NOMO-1 (cell line): Measurements from ENCODE around the gene PAX5.

ENCODE experiments used
- DNase-seq, 2 experiments: peaks; one replicate each; lab custom pipeline; 2025; ENCODE audit not compliant: unreplicated experiment in 2 of 2; lab: John Stamatoyannopoulos, UW

The PAX5 gene

GRCh38 chr9:37037503-37038301, 3.6 kb upstream of the PAX5 start:
- DNase-seq = no peak

- DNase-seq = peak in 1 of 2 experiments; percentile 10
These were observed 2.9 kb upstream of the PAX5 start for GRCh38 chr9:37036776-37037502.

DNA sequence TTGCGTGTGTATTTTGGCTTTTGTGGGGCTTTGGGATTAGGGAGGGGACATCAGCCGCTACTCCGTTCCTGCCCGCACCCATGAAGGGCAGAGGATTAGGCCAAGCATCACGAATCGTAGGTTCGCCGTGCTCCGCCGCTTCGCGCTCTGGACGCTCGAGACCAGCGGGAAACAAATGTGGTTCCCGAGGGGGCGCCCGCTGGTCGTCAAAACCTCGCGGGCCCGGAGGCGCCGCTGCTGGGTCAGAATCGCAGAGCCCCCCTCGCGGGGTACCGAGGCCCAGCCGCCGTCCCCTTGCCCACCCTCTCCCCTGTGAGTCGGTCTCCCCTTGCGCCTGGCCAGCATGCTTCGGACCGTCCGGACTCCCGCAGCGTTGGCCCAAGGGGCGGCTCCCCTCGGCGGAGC, 2.3 kb upstream of the PAX5 start:
- no peak for DNase-seq

DNA sequence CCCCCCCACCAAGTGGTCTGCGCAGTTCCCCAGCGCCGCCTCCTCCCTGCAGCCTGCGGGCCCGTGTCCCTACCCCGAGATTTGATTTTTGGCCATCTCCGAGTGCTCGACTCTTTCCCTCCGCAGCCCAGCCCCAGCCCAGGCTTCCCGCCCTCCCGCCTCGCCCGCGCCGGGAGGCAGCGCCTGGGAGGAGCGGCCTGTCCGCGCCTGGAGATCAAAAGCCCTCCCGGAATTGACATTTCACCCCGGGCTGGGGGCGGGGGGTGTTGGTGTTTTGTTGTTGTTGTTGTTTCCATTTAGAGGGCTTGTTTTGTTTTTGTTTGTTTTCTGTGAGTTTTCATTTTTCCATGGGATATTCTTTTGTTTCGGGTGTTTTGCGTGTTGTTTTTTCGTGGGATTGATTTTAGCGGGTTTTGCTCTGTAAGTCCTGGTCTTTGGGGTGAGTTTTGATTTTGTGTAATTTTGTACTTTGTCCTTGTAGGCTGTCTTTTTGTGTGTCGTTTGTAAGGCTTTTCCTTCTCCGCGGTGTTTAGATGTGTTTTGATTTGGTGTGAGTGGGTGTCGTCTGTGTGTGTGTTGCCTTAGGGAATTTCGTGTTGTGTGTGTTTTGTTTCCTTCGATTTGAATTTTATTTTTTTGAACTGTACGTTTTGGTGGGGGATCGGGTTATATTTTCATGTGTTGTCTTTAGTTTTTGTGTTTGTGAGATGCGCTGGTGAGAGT, 1.7 kb upstream of the PAX5 start:
- no peak for DNase-seq

DNA sequence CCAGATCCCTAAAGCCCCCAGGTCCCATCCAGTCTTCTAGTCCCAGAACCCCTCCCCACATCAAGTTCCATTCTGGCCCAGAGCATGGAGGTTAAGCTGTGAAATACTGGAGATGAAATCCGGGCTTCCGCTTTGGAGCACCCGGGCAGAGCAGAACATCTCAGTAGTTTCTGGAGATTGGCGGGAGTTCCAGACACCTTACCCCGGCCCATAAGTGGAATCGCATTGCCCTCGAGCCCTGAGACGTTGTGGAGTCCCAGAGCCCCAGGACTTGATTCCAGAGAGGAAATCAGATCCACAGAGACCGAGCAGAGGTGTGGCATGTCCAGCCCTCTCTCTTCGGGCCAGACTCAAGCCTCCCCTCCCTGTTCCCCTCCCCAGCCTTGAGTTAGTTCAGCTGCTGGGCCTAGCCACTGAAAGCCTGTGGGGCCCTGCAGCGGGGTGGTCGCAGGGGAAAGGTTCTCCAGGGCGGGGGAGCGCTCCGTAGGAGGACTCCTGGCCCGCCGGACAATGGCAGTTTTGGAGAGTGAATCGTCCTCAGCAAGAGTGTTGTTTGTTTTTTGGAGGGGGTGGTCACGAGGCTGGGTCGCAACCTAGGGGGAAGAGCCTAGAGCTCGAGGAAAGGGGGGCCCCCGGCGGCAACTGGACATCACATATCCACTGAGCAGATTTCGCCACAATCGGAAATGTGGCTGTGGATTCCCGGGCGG, 1.0 kb upstream of the PAX5 start:
- no peak for DNase-seq

GRCh38 chr9:37034305-37034937, 353 bp upstream of the PAX5 start:
- no peak for DNase-seq

- DNase-seq = no peak
These were observed 927 bp downstream of the PAX5 start for GRCh38 chr9:37033141-37033540.

DNA sequence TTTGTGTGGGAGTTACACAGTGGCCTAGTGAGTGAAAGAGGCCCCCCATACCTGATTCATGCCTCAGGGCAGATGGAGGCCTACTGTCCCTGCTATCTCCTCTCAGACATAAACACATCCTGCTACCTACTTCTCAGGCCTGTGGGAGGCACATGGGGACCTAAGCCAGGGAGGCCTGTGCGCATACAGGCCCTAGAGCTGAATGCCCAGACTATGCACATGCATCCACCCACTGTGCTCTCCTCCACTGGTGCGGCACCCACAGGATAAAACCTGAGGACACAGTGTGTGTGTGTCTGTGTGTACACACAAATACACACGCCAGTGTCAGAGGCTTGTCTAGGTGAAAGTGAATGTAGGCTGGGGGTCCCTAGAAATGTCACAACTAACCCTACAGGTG, 1.4 kb downstream of the PAX5 start:
- no peak for DNase-seq

GRCh38 chr9:37031902-37032301, 2.2 kb downstream of the PAX5 start:
- DNase-seq = no peak

DNA sequence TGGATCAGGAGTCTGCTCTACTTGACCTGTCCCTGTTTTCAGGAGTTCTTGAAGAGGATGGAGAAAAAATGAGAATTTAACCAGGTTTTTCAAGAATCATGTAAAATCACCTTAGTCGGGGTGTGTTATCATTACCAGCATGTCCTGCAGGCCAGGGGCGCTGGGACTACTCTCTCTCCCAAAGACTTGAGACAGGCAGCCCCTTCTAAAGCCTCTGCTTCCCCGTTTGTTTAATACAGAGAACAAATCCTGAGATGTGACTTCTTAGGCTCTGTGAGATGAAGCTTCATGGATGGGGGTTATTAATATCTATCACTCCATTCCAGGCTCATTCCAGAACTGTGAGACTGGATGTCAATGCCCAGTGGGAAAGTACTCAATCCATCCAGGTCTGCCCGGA, 3.0 kb downstream of the PAX5 start:
- no peak for DNase-seq

DNA sequence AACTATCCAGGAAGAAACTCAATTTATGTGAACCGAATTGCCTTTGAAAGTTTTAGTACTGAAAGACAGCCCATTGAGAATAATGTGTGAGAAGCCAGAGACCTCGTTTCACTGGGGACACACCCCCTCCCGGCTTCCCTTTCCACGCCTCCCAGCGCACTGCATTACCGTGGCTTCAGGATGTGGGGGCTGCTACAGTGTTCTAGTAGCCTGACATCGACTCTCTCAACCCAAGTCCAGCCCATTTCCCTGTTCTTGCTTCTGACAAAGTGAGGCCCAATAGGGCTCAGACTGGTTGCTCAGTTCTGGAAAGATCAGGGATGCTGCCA, 3.5 kb downstream of the PAX5 start:
- DNase-seq = no peak

DNA sequence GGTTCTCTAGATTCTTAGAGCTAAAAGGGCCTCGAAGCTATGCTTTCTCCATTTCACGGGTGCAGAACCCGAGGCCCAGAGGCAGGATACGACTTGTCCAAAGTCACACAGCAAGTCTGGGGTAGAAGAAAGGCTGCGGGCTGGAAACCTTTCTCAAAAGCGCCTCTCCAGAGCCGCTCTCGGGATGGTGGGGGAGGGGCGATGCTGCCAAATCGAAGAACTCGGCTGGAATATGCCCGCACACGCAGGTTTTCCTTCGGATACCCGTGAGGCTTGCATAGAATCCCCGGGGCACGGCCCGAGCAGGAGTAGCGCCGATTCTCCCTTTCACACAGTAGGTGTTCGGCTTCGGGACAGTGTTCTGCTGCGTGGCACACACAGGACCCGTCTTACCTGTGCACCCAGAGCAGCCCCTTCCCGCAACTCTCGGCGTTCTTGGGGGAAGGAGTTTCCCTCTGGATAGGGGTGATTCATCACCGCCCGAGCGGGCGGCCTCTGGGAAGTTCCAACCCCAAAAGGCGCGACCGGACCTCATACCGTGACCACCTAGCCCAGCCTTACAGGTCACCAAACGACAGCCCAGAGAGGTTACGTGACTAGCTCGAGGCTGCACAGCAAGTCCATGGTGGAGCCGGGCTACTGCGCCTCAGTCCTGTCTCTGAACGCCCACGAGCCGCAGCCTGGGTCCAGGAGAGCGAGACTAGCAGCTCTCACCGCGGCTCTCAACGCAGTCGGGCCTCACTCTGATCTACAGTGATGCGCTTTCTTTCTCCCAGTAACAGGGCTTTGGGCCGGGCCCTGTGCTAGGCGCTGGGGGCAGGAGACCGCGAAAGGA, 4.1 kb downstream of the PAX5 start:
- no peak for DNase-seq

GRCh38 chr9:37029304-37029775, 4.7 kb downstream of the PAX5 start:
- DNase-seq = no peak

DNA sequence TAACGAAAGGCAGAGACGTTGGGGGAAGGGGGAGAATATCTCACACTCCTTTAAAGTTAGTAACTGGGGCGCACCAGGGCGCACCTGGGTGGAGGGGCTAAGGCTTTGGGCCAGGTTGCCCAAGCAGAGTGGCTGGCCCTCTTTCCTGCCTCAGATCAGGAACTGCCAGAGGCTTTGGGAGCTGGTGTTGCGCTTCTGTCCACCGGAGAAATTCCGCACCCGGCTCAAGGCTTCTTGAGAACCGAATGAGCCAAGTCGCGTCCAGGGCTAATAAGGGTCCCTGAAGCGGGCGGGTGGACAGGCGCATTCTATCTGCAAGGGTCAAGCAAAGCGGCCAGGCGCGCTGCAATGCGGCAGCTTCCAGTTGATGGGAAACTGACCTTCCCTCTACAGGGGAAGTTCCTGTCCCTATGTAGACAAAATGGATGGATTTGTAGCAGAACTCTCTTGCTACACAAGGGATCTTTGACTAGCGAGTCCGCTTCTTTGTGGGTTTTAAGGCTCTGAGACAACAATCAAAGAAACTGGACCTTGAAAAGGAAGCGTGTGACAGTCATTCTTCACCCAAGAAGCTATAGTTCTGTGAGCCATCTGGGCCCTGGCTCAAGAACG, 5.5 kb downstream of the PAX5 start:
- no peak for DNase-seq

GRCh38 chr9:37027582-37028419, 6.3 kb downstream of the PAX5 start:
- DNase-seq = peak; percentile 58 to 77

GRCh38 chr9:37026931-37027581, 7.0 kb downstream of the PAX5 start:
- DNase-seq = no peak

DNA sequence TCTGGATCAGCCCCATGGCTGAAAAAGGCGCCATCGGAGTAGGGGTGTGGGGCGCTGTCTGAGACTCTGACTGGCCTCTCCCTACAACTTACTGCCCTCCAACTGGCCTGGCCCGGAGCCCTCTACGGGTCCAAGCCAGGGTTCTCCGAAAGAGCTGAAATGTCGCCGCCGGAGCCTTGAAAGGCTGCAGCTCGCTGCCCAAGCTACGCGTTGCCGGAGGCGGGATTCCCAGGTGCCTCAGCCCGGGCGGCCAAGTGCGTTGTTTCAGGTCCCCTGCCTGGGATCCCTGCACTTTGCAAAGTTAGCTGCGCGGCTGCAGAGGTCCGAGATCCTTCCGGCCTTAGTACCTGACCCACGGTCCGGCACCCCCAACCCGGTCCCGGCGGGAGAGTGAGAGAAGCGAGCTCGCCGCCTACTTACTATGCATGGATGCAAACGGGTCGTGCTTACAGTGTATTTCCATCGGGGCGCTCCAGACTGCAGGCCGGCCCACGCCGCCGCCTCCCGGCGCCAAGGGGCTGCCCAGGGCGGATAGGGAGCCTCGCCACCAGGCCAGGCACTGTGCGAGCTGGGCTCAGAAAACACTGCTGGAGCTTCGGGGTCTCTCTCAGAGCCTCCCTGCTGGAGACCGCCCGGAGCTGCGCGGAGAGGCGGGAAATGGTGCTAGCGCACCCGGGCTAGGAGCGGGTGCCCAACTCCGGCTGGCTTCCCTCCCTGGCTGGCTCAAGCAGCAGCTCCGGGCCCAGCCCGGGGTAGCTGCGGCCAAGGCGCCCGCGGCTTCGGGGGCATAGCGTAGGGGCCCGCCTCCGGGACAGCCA, 7.7 kb downstream of the PAX5 start:
- DNase-seq = no peak
